ENCODE data around the gene STX11.
"Not testable (repeated sequence)": the region's sequence is repeated elsewhere in the genome, so short reads cannot be mapped to it uniquely, and the experiment has no call there.

The STX11 gene

DNA sequence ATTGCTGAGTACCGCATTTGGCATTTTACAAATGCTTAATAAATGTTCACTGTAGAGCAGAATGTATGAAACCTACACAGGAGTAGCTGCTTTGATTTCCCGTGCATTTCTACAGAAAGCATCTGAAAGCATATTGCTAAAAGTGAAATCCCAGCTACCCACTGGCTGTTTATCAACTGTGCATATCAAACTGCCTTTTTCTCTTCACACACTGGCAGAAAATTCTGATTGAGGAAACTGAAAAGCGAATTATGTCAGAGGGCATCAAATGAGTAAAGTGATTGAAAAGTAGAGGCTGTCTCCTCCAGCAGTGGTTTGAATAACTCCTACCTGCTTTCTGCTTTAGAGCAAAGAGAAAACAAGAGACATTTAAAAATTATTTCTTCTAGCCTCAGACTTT lies 28.0 kb downstream of the STX11 start:
- no peak for DNase-seq

- no peak for DNase-seq
Measured at GRCh38 chr6:144179237-144179636, 28.9 kb downstream of the STX11 start.

DNA sequence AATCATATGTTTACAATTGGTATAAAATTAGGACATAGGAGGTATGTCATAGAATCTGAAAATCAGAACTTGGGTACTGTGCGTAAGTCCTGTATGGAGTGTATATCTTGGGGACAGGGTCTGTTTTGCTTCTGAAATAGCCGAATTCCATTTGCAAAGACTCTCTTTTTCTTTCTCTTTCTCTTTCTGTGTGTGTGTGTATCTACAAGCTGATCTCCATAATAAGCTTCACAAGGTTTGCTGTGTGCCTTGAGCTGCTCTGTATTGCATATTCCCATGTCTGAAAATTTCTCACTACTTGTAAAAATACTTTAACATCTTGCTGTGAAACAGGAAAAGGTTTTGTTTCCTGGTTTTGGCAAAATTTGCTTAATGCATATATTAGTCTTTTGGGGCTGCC lies 29.5 kb downstream of the STX11 start:
- DNase-seq, result no peak

GRCh38 chr6:144180354-144180753 lies 30.0 kb downstream of the STX11 start:
- DNase-seq, result not testable (repeated sequence)

- no peak for DNase-seq
Measured at GRCh38 chr6:144181639-144182038, 31.3 kb downstream of the STX11 start.

GRCh38 chr6:144184186-144184585 lies 33.9 kb downstream of the STX11 start:
- not testable (repeated sequence) for DNase-seq

GRCh38 chr6:144185133-144185836 lies 35.0 kb downstream of the STX11 start:
- no peak for DNase-seq

- DNase-seq, result no peak
Measured at GRCh38 chr6:144186817-144187625, 36.7 kb downstream of the STX11 start.

DNA sequence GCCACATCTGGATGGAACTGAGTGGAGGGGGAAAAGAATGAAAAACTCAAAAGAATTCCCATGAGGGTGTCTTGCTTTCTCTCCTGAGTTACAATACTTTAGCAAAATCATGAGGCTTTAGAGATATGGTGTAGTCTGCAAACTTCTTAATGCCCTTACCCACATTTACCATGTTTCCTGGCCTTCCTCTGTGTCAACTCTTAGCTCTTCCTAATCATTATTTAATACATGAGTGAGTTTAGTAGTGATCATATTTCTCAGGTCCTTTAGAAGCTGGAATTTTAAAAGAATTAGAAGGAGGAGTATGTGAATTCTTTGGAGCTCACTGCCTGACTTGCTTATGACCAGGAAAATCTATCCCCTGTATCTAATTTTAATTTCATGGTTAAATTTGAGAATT lies 39.0 kb downstream of the STX11 start:
- no peak for DNase-seq

- no peak for DNase-seq
Measured at GRCh38 chr6:144190080-144190479, 39.8 kb downstream of the STX11 start.

GRCh38 chr6:144190593-144190992 lies 40.3 kb downstream of the STX11 start:
- no peak for DNase-seq

GRCh38 chr6:144193181-144193580 lies 42.9 kb downstream of the STX11 start:
- no peak for DNase-seq

GRCh38 chr6:144194293-144194810 lies 44.0 kb downstream of the STX11 start:
- no peak for DNase-seq

- DNase-seq, result no peak
Measured at GRCh38 chr6:144195671-144196270, 45.5 kb downstream of the STX11 start.

DNA sequence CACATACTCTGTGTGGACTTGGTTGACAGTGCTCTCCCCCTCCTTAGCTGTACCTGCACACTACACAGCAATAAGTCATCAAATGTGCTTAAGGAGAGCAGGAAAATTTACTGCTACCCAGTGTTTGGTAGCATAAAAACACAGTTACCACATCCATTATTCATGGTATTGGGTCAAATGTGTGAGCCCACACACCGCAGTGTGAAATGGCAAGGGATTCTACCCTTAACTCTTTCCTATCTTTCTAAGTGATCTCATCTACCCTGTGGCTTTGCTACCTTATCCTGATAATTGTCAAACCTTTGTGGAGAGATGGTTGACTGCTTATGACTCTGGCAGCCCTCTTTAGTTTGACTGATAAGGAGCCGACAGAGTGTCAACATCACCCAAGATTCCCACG lies 47.6 kb downstream of the STX11 start:
- DNase-seq, result no peak

DNA sequence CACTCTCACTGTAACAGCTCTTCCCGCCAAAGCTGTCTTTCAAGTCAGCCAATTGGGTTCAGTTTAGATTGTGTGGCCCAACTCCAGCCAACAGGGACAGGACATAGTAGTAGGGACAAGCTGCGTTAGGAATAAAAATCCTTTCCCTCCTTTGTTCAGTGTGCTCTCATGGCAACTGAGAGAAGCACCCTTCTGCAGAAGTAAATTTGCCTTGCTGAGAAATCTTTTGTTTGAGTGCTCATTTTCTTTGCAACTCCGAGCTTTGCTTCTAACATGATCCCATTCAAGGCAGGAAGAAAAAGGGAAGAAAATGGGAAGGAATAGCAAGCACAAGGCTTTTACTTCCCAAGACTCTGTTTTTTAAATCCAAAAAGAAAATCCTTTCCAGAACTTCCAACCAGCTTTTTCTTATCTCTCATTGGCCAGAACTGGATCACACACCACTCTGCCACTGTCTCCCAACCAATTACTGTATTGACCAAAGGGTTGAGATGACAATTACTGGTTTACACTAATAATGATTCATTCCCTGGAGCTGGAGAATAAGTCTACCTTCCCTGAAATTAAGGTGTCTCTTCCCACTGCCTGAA lies 52.7 kb downstream of the STX11 start:
- DNase-seq, result no peak

GRCh38 chr6:144211160-144211559 lies 60.8 kb downstream of the STX11 start:
- no peak for DNase-seq

- DNase-seq, result no peak
Measured at GRCh38 chr6:144213315-144213714, 63.0 kb downstream of the STX11 start.

- no peak for DNase-seq
Measured at GRCh38 chr6:144214029-144214428, 63.7 kb downstream of the STX11 start.

DNA sequence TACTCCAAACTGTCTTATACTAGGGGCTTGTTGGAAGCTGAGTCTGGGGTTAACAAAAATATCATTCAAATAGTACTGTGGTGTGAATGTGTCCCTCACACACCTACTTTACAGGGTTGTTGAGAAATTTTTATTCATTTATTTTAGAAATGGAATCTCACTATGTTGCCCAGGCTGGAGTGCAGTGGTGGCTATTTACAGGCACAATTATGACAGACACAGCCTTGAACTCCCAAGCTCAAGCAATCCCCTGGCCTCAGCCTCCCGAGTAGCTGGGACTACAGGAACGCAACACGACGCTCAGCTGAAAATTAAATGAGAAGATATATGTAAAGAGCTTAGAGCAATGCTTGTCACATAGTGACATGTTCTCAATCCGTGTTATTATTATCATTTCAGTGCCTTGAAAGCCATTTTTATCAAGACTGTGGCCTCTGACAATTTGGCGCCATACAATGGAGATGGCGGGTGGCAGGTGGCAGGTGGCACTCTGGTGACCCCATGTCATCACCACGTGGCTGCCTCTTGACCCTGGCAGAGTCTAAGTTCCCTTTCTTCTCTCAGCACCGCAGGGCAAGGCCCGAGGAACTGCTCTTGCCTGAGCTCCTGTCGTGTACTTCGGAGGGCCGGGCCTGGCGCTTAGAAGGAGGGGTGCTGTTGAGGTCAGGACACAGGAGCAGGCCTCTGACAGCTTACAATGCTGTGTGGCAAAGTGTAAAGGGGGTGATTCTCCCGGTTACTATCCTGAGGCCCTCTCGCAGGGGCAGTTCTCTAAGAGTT lies 64.5 kb downstream of the STX11 start:
- DNase-seq, result no peak

GRCh38 chr6:144215402-144215931 lies 65.2 kb downstream of the STX11 start:
- no peak for DNase-seq

Measured in right forelimb (tissue), 1 donor.